GM18951 (cell line): ENCODE data around the gene PIP4K2A.

Experiments used
- POLR2A ChIP-seq: IDR thresholded peaks from 4 replicates; pipeline ENCODE4 v1.6.1; 2011; ENCODE audit warnings: mild to moderate bottlenecking; ENCODE audit not compliant: insufficient read length, insufficient read depth; ENCODE audit errors: extremely low read depth
- in situ Hi-C: fragments of 300-500 bp; cut with MboI; formaldehyde crosslinking; loops from one replicate; pipeline ENCODE4 v1.12.0; 2022; ENCODE audit warnings: low sequenced_read_pairs, mixed read lengths, inconsistent platforms; ENCODE audit not compliant: unreplicated experiment

Gene PIP4K2A

GRCh38 chr10:22606164-22606614 is 108.2 kb downstream of the PIP4K2A start:
- TF ChIP-seq POLR2A: no peak
- in situ Hi-C loops: no loop called here

GRCh38 chr10:22605168-22605567 is 109.2 kb downstream of the PIP4K2A start:
- in situ Hi-C loops: no loop called here
- no peak for TF ChIP-seq POLR2A

GRCh38 chr10:22604344-22605126 is 109.8 kb downstream of the PIP4K2A start:
- no peak for TF ChIP-seq POLR2A
- in situ Hi-C loops: no loop called here

GRCh38 chr10:22603581-22603980 is 110.8 kb downstream of the PIP4K2A start:
- in situ Hi-C loops: no loop called here
- no peak for TF ChIP-seq POLR2A

DNA sequence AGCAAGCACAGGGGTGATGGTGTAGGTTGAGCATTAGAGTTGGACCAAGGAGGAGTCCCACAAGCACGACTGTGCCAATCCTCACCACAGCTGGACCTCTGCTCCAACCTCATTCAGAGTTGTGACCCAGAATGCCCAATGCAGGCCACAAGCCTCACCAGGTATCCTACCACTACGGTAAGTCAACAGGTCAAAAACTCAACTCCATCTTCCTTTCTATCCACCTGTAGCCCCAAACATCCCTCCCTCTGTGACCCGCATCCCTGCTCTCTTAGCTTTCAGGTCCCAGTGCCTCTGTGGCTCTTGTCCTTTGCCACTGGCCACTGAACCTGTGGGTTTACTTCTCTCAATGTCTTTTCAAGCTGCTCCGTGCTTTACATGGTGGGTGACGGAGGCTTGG is 112.8 kb downstream of the PIP4K2A start:
- TF ChIP-seq POLR2A: no peak
- in situ Hi-C loops: no loop called here

GRCh38 chr10:22599636-22600228 is 114.6 kb downstream of the PIP4K2A start:
- in situ Hi-C loops: no loop called here
- no peak for TF ChIP-seq POLR2A

DNA sequence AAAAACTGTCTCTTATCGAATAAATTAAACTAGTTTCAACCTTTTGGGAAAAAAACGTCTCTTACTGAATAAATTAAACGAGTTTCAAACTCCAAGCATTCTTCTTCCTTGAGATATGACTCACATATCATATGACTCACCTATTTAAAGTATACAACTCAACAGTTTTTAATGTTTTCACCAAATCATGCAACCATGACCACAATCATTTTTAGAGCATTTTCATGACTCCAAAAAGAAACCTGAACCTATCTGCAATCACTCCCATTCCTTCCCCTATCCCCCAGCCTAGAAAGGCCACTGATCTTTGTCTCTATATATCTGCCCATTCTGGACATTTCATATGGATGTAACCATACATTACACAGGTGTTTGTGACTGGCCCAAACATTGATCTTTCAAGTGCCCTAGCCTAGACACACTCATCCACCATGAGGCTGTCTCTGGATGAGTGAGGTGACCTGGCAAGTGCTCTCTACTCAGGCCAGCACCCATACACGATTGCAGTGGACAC is 115.3 kb downstream of the PIP4K2A start:
- in situ Hi-C loops: no loop called here

DNA sequence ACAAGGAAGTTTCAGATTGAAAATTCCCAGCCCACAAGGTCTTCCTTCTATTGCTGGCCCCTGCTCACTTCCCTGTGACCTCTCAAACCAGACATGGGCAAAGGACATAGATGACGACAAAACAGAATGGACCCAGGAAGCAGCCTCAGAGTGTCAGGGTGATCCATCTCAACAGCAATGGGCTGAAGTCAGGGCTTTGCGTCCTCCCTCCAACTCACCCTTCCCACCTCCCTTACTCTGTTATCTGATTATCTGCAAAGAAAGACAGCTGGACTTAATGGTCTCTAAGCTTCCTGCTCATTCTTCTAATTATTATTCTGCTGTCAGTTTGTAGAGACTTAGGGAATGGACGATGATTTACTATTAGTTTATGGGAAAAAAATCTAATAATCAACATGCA is 115.9 kb downstream of the PIP4K2A start:
- in situ Hi-C loops: no loop called here
- no peak for TF ChIP-seq POLR2A

More for the DNA sequence above, 115.3 kb downstream of the PIP4K2A start:
- no peak for TF ChIP-seq POLR2A

- in situ Hi-C loops: no loop called here
- TF ChIP-seq POLR2A: no peak
Observed at GRCh38 chr10:22597138-22597537, 117.2 kb downstream of the PIP4K2A start.

GRCh38 chr10:22593636-22594198 is 120.7 kb downstream of the PIP4K2A start:
- in situ Hi-C loops: no loop called here
- TF ChIP-seq POLR2A: no peak

GRCh38 chr10:22593026-22593425 is 121.4 kb downstream of the PIP4K2A start:
- in situ Hi-C loops: no loop called here
- TF ChIP-seq POLR2A: no peak

DNA sequence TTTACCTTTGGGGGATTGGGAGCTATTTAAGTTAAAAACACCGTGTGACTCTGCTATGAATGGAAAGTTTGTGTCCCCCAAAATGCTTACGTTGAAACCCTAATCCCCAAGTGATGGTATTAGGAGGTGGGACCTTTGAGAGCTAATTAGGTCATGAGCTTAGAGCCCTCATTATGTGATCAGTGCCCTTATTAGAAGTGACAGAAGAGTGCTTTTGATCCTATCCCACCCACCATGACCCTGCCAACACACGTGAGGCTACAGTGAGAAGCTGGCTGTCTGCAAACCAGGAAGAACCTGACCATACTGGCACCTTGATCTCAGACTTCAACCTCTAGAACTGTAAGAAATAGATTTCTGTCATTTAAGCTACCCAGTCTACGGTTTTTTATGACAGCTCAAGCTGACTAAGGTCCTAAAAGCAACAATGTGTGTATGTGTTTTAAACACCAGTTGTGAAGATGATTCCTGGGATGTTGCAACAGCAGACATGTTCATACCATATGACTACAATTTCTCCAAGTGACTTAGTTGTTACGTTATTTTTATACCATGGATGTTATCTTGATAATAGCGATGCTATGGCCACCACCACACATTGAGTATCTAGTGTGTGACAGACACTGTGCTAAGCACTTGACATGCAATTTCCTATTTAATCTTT is 124.4 kb downstream of the PIP4K2A start:
- in situ Hi-C loops: loop anchor here (10.0 kb wide), 1 partner anchor 395 kb away; no protein-coding TSS in a partner anchor
- no peak for TF ChIP-seq POLR2A

GRCh38 chr10:22588462-22588861 is 125.9 kb downstream of the PIP4K2A start:
- in situ Hi-C loops: loop anchor here (10.0 kb wide), 1 partner anchor 396 kb away; no protein-coding TSS in a partner anchor
- no peak for TF ChIP-seq POLR2A
